HG02938 (cell line): ENCODE results near the gene CAGE1.
A peak's percentile ranks its signal among the peaks of the same experiment; 100 is the strongest.

Source experiments
- ATAC-seq: cut with Tn5 transposase; IDR thresholded peaks from one replicate; pipeline ENCODE4 v1.9.1; 2021; ENCODE audit warnings: mild to moderate bottlenecking, moderate library complexity; ENCODE audit not compliant: unreplicated experiment

The CAGE1 gene

DNA sequence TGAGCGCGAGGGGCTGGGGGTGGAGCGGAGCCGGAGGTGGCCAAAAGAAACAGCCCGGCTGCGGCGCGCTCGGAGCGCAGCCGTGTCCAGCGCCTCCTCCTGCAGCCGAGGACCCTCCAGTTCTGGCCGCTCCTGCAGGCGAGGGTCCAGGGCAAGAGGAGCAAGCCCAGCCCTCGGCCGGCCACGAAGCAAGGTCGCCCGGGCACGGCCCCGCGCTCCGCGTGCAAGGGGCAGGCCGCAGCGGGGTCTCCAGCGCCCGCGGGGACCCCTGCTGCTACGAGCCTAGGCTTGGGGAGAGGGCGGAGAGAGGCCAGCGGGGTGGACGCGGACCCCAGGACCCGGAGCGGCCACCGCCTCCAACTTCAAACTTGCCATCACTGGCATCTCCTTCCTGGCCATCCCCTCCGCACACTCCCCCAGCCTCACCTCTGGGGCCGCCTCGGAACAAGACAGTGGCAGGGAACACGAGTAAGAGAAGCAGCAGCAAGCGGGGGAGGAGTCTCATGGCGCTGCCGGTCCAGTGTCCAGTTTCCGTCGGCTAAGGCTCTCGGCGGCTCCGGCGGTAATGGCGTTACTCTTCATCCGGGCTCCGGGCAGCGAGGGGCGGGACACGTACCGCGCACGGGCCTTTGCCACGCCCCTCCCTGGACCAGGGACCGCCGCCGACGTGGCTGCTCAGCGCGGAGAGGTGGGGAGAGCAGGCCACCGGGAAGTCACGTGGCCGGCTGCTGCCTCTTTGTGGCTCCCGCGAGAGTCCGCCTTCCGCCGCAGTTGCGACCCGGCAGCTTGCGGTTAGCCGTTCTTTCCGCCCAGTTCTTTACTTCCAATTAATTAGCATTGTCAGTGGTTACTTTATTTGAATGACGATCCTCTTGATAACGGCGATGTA is 76.7 kb downstream of the CAGE1 start, which contains the start of gene SSR1:
SSR1 (minus strand) TSS at position 584 of the 889 bp plus-strand sequence; CDS start at position 505, 79 bp downstream.
- peak; percentile 95 for ATAC-seq

GRCh38 chr6:7311917-7312615 is 77.5 kb downstream of the CAGE1 start:
- ATAC-seq = no peak

DNA sequence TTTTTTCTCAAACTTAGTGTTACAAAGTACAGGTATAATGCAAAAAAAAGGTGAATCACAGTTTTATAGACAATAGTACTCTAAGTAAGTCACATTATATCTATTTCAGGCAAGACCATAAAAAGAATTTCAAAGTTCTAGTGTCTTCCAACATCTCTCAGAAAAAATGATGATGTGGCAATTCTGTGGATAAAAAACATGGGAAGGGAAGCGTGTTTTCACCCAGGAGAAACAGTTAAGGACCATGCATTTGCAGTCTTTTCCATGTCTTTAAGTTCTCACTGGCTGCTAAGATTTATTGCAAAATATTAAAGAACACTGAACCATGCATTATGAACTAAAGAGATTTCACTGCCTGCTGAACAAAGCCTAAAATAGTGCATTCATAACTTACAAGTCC is 78.4 kb downstream of the CAGE1 start:
- ATAC-seq = no peak

DNA sequence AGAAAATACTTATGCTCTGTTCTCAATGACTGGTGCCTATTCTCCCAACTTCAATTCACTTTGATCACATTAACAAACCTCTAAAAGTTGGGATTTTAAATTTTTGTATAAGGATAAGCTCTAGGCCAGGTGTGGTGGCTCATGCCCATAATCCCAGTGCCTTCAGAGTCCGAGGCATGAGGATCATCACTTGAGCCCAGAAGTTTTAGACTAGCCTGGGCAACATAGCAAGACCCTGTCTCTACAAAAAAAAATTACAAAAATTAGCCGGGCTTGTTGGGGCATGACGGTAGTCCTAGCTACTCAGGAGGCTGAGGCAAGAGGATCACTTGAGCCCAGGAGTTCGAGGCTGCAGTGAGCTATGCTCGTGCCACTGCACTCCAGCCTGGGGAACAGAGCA is 80.5 kb downstream of the CAGE1 start:
- no peak for ATAC-seq

DNA sequence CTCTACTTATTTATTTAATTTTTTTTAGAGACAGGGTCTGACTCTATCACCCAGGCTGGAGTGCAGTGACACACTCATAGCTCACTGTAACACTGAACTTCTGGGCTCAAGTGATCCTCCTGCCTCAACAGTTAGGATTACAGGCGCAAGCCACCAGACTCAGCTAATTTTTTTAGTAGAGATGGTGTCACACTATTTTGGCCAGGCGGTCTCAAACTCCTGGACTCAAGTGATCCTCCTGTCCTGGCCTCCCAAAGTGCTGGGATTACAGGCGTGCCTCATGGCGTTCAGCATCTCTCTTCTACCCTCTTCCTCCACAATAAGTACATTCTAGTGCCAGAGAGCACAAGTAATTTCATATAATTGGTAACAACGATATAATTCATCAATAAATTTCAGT is 82.0 kb downstream of the CAGE1 start:
- ATAC-seq = no peak

- ATAC-seq = no peak
Measured at GRCh38 chr6:7304821-7305220, 84.7 kb downstream of the CAGE1 start.

DNA sequence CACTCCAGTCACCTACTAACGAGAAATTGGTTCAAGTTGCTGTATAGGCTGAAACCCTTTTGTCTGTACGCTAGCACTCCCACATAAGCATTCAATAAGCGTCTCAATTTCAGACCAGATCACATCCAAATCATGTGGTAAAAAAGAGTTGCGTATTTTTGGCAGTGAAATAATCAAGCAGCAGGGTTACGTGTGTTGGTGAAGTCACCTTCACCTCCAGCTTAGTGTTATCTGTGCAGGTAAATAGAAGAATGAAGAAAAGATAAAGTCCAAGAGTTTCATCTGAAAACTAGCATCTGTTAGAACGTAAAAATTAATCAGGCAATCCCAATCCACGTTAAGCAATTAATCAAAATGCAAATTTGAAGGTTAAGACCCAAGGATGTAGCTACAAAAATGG is 87.8 kb downstream of the CAGE1 start:
- ATAC-seq = no peak

GRCh38 chr6:7300926-7301325 is 88.6 kb downstream of the CAGE1 start:
- ATAC-seq = no peak

DNA sequence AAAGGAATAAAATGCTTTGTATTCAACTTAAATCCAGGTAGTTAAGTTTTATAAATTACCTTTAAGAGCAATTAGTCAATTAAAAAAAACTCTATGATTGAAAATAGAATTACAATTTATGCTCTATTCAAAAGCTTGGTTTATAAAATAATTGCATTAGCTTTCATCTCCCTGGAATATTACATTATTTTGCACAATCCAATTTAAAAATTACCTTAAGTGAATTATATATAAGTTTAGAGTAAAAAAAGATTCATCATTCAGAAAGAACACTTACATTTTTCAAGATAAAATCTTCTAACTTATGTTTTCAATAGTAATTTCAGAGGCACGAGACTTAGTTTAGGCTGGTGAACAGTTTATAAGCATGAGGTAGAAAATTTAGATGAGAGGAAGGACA is 91.4 kb downstream of the CAGE1 start:
- no peak for ATAC-seq

DNA sequence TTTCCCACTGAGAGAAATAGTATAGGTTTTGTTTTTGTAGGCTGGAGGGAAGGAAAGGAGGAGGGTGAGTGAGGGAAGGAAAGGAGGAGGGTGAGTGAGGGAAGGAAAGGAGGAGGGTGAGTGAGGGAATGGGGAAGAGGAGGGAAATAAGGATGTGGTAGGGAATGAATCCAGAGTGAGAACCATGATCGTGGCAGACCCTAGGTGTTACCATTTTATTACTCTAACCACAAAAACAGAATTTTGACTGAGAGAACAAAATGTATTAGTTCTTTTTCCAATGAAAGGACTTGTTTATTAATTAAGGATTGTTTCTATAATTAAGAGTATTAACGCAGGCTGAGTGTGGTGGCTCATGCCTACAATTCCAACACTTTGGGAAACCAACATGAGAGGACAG is 92.9 kb downstream of the CAGE1 start:
- no peak for ATAC-seq

GRCh38 chr6:7295916-7296315 is 93.6 kb downstream of the CAGE1 start:
- ATAC-seq = no peak

DNA sequence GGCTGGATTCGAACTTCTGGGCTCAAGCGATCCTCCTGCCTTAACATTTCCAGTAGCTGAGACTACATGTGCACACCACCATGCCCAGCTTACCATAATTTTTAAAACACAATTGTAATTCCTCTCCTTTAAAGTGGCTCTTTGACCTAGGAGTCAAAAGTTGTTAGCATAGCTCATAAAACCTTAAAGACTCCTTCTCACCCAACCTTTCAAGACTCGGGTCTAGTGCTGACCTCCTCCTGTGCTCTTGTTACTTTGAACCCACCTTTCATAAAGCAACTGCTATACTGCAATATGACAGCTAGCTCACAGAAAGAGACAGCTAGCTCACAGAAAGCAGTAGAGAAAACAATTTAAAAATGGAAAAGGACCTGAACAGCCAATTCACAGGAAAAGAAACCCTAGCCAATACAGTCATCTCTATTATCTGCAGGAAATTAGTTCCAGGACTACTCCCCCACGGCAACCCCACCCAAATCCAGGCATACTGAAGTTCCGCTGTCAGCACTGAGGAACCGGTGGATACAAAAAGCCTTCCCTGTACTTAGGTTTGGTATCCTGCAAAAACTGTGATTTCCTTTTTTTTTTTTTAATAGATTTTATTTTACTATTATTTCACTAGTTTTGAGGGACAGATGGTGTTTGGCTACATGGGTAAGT is 96.8 kb downstream of the CAGE1 start:
- no peak for ATAC-seq

- no peak for ATAC-seq
Measured at GRCh38 chr6:7290079-7290478, 99.5 kb downstream of the CAGE1 start.

DNA sequence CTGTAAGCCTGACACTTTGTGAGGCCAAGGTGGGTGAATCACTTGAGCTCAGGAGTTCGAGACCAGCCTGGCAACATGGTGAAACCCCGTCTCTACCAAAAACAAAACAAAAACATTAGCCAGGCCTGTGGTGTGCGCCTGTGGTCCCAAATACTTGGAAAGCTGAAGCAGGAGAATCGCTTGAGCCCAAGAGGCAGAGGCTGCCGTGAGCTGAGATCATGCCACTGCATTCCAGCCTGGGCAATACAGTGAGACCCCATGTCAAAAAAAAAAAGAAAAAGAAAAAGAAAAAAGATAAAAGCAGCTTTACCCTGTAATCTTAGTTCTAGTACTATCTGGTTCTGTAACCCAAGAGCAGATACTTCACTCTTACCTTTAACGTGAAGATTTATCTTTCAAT is 104.1 kb downstream of the CAGE1 start:
- ATAC-seq = no peak

DNA sequence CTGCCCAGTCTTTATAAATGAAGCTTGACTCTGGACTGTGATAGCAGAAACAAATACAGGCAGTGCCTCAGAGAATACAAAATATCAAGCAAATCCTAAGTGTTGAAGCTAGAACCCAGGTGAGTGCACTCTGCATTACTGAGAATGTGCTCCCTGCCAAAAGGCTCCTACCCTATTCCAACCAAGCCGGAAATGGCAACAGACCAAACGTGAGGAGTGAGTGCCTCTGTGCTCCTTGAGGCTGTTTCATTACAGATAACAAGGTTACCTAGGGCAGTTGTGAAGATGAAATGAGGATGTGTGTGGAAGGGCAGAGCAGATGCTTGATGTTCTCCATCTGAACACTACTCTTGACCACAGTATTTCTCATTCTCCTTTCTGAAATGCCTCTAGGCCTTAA is 105.9 kb downstream of the CAGE1 start:
- ATAC-seq = no peak

DNA sequence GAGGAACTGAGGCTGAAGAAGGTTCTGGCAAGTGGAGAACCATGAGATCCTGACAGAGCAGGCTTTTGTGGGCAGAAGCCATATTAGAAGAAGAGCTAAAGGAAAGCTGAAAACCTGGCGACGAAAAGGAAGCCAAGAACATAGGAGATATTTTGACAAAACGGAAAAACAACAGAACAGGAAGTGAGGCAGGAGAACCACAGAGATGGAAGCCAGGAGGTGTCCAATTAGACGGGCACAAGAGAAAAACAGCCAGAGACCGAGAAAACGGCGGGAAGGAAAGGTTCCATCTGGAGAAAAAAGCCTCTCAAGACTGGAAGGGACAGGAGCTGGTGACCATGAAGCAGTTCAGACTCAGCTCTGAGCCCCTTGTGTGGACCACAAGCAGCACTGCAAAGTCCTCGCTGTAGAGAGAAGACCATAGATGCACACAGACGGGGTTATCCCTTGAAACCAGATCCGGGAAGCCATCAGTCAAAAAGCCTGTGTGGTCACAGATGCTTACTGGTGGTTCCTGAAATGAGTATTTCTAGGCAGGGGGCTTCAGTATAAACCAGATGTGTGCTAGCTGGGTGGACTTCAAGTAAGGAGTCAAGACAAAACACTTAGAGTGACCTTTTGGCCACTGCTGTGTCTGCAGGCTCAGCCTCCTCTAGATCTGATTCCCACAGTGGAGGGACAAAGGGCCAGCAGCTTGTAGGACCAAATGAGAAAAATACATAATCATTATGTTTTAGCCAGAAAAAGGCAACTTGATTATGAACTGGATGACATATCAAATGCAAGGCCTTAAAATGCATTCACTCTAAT is 107.2 kb downstream of the CAGE1 start:
- no peak for ATAC-seq
